GM19328 (cell line): ENCODE results near the gene ALG14.

ENCODE experiments used
- ATAC-seq: cut with Tn5 transposase; IDR thresholded peaks from one replicate; pipeline ENCODE4 v1.9.1; 2021; ENCODE audit warnings: mild to moderate bottlenecking, moderate library complexity; ENCODE audit not compliant: unreplicated experiment

The ALG14 gene

DNA sequence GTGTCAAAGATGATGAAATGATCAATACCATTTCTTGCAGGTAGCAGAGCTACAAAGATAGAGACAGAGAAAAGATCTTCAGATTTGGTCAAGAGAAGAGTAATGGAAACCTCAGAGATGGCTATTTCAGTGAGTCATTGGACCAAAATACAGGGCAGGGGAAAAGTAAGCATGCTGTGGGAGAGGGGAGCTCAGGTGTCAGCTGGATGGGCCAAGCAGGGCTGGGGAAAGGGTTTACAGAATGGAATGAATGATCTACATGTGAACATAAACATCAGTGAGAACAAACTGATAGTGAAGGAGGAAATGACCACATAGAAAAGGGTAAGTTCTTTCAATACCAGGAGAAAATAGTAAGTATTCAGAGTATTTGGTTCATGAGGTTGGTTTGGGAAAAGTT lies 84.4 kb downstream of the ALG14 start:
- ATAC-seq, result no peak

DNA sequence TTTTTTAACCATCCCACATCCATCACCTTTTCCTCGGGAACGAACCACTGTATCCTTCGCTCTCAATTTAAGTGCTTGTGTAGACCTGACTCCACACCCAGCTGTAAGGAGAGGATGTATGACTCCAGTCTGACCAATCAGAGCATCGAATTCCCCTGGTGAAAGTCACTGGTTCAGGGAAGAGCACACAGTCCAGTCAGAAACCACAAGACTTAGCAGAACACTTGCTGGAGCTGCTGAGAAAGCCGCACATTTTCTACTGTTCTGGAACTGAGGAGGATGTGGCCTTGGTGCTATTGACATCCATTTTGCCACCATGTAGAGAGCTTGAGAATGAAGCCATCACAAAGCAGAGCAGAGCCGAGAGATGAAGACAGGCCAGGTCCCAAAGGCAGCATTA lies 86.0 kb downstream of the ALG14 start:
- no peak for ATAC-seq

DNA sequence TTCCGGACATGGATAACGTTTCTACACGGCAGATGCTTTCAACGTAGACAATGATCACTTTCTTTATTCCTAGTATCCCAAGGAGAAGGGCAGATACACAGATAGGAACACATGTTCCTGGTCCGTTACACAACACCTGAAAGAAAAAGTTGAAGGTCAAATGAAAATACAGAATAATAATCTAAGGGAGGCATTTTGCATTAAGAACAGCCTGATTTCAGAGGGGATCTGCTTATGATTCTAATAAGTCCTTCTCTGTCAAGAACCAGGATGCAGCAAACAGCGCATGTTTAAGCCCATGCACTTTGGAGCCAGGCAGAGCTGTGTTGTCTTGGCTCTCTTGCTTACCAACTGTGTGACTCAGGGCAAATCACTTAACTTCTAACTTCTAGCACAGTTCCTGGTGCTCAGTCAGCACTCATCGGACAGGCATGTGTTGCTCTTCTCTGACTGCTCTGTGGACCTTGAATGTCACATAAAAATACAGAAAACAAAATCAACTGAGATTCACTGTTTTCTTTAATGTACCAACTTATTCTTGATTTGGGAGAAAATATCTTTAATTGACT lies 89.5 kb downstream of the ALG14 start:
- ATAC-seq, result no peak

DNA sequence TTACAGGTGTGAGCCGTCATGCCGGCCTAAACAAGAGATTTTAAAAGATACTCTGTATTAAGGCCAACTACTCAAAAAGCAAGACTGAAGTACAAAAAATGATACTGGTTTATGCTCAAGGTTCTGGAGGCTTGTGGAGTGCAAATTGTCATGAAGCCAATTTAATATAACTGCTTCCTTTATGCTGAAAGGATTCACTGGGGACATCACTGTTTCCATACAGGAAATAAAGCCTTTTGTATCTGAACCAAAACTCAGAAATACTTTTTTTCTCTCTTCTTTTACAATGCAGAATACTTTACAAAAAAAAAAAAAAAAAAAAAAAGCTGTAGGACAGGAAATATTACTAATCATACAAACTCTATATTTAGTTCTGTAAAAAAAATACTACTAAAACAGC lies 90.4 kb downstream of the ALG14 start:
- ATAC-seq, result no peak

DNA sequence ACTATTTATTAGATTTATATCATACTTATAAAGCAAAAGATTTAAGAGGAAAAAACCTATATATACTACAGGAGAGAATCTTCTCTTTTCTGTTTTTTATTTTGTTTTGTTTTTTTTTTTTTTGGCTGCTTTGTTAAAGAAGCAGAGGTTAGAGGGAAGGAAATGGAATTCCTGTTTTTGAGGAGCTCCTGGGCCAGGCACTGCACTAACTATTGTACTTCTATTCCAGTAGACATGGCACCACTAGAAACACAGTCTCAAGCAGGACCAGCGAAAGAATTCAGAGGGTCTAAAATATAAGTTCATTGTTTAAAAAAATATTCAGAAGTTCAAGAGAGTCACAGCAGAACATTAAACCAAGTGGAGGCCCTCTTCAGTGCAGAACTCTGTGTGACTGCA lies 91.2 kb downstream of the ALG14 start:
- ATAC-seq, result no peak

DNA sequence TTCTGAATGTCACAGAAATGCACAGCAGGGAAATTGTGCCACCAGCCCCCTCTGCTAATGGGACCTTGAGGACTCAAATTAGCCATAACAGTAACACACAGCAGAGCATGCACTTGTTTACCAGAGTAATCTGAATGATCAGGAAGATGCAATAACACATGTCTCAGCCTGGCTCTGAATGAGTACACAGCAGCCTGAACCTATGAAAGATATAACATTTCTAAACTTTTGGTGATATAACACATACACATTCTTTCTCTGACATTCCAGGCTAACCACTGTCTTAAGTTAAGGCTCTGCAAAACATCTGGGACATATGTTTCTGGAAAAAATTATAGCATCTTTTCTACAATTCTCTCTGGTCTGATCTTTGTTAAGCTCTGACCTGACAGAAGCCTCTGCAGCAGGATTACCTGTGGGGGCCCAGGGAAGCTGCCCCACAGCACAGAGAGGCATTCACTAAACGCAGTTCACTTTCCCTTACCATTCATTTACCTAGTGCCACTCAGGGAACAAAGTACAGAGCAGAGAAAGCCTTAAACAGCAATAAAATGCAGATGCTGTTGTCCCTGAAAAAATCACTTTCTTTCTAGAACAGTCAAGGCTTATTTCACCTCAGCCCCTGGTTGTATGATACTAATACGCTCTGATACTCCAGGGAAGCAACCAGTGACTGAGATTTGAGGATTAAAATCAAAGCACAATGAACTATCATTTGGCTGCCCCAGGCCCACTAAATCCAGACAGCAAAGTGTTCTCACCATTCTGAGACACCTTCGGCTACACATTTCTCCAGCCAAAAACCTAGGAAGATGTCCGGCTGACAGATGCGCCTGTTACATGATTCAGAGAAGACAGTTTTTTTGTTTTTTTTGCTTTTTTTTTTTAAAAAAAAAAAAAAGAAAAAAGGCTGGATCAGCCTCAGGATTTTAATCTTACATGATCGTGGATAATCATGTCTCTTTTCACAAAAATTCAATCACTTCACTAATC lies 91.9 kb downstream of the ALG14 start:
- no peak for ATAC-seq

DNA sequence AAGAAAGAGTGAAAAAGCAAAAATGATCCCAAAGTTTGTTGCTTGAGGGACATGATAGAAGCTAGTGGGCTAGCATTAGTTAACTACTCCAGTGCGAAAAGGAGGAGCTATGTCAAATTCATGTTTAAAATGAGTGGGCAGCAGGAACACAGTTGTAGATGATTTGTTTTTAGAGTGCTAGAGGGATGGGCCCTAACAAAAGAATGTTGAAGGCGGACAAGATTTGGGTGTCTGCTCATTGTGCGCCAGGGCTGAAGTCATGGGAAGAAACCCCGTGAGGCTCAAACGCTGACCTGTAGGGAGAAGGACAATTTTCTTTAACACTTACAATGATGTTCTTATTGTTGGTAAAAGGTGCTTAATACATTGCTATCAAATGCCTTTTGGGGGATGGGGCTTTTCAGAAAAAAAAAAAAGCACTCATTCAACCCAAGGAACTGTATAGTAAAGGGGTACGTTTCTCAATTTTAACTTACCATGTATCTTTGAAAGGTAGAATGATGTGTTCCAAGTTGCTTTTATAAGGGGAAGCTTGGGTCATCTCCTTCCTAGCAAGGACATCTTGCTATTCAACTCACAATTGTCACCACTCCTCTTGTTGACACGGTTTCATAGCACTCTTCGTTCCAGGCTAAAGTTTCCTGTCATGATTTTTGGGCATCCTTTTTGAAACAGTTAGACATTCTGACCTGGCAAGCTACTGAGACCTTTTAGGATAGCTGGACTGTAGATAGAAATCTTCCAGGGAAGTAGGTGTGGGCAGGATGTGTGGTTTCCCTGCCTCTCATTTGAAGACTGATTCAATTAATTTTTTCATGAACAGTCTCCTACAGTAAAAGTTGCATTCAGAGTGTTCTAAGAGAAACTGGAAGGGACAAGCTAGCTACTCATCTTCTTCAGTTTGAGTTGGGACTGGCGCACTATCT lies 92.8 kb downstream of the ALG14 start:
- ATAC-seq, result no peak

DNA sequence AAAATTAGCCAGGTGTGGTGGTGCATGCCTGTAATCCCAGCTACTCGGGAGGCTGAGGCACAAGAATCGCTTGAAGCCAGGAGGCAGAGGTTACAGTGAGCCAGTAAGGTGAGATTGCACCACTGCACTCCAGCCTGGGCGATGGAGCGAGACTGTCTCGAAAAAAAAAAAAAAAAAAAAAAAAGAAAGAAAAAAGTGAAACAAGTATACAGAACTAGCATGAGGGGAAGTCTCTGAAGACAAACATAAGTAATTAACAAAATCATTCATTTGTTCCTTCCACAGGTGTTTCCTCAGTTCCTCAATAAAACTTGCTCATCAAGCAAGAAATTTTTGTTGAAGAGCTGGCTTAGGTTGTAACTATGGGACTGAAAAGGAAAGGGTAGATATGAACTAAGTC lies 93.6 kb downstream of the ALG14 start:
- no peak for ATAC-seq

DNA sequence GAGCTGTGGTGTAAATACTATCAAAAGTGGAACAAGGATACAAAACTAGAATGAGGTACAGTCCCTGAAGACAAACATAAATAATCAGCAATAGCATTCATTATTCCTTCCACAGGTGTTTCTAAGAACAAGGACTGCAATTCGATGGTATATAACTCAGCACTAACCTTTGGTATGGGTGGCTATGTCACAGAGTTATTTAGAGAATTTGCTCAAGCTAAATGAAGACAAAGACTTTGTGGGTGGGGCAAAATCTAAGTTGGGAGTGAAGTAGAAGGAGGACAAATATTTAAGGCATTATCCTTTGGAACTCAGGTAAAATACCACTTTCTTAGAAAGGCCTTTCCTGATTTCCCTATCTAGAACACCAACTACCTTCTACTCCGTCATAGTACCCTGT lies 94.3 kb downstream of the ALG14 start:
- ATAC-seq, result no peak

DNA sequence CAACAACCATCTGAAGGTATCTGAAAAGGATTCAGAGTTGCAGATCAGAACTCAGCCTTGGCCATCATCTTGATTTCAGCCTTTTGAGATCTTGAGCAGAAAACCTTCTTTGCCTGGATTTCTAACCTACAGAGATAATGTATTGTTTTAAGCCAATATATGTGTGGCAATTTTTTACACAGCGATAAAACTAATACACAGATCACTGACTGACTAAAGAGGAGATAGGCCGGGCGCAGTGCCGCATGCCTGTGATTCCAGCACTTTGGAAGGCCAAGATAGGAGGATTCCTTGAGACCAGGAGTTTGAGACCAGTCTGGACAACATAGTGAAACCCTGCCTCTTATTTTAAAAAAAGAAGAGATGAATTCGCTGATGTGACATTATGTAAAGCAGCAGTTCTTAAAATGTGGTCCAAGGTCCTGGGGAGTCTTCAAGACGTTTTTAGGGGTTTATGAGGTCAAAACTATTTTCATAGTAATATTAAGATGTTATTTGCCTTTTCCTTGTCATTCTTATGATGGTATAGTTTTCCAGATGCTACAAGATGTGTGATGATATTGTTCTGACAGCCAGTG lies 95.7 kb downstream of the ALG14 start:
- ATAC-seq, result no peak

DNA sequence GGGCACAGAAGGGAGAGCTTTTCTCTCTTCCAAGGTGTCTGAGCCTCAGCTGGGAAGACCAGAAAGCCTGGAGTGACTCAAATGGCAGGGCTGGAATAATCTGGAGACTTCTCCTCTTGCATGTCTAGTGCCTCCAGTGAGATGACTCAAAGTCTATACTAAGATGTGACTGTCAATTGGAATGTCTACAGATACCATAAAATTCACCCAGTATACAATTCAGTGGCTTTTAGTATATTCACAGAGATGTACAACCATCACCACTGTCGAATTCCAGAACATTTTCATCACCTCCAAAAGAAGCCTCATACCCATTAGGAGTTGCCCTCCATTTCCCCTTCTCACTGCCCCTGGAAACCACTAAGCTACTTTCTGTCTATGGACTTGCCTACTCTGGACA lies 97.9 kb downstream of the ALG14 start:
- ATAC-seq, result no peak

DNA sequence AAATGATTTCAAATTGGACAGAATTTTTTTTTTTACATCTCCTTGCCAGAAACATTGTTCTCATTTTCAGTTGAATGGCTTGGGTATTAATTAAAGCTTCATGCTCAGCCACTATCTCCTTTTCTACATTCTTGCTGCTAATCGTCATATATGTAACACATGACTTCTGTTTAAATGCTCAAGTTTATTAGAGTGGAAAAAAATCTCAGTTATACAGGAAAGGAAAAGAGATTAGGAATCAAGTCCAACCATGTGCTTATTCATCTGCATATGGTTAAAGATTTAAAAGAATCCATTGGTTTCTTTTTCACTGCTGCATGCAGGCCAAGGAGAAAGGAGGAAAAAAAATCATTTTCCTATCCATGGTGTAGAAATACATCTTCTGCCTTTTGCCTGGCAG lies 98.5 kb downstream of the ALG14 start:
- no peak for ATAC-seq

DNA sequence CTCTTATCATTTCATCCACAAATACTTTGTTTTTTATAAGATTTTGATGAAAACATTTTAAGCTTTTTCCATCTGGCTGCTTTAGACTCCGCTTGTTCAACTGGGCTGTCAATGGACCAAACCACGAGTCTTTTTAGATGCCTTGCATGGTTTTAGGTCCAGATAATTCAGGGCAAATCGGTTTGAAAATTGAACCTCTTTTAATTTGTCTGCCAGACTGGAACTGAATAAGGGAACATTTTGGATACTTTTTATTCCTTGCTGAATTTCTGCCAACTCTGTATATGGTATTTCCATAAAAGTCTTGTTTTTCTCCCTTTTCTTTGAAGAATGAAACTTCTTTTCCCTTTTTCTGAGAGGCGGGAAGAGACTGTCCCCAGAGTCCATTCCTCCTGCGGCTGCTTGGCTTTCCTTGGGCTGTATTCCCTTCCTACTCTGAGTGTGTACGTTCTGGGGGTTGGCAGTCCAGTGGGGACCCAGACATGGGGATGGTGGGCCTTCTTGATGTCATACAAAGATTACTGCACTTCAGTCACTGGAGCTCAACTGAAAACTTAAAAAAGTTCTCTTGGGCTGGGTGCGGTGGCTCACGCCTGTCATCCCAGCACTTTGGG lies 99.3 kb downstream of the ALG14 start:
- no peak for ATAC-seq

DNA sequence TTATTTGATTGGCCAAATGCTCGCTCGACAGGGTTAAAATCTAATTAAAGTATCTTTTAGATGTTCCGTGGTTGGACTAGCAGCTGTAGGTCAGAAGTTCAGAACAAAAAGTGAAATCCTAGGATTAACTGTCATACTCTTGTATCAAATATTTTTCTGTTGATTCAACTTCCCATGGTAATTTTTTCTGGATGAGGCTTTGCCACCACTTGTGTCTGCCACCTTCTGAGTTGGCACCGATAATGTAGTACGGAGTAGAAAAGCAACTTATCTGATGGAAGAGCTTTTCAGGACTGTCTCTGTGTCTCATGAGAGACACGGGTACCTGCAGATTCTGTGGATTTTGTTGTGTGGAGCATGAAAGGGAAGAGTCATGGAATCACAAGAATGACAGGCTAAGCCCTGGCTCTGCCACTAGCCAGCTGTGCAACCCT lies 101.2 kb downstream of the ALG14 start:
- ATAC-seq, result no peak

DNA sequence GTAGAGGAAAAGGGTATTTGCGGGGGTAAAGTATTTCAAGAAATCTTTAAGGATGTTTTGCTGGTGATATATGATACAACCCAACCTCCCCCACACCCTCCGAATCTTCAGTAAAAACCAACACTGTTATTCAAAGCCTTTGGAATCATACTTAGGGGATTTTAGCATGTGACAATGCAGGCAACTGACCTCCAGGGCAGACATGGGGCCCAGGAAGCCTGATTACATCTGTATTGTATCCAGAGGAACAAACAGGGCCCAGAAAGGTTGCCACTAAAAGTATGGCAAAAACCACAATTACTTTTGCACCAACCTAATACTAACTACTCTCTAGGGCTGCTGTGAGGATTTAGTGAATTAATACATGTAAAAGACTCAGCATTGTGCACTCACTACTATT lies 102.0 kb downstream of the ALG14 start:
- no peak for ATAC-seq

DNA sequence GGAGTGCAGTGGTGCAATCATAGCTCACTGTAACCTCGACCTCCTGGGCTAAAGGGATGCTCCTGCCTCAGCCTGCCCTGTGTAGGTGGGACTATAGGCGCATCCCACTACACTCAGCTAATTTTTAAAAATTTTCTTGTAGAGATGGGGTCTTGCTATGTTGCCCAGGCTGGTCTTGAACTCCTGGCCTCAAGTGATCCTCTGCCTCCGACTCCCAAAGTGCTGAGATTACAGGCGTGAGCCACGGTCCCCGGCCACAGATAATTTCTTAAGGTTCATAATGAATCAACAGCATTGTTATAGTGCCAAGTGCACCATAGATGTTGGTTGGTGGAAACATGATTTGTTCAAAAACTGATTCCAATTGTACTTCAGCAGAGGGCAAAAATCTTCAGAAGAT lies 103.6 kb downstream of the ALG14 start:
- ATAC-seq, result no peak

DNA sequence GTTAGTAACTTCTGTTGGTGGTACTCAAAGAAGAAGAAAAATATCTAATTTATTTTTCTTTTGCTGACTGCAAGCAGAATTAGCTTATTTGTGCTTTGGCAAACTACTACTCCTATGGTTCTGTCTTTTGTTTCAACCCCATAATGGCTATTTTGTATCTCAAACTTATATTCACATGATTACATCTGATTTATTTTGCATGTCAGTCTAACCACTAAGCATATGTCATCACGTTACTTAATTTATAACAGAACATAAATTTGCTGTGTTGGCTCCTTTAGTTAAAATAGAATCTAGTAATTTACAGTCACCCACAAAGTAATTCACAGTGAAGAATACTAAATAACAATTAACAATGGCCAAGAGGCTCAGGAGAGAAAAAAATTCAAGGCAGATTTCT lies 106.7 kb downstream of the ALG14 start:
- no peak for ATAC-seq

DNA sequence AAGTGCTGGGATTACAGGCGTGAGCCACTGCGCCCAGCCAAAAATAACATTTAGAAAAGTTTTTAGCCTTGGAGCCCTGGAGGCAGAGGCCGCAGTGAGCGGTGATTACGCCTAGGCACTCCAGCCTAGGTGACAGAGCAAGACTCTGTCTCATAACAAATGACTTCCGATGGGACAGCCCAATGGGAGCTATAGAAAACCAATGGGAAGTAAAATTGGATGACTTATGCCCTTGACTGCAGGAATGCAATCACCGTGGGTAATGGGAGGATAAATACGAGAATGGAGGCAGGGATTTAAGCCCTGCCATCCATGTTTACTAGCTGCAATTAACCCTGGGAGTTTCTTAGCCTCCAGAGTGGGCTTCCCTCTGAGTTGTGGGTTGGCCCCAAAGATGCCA lies 108.9 kb downstream of the ALG14 start:
- no peak for ATAC-seq

DNA sequence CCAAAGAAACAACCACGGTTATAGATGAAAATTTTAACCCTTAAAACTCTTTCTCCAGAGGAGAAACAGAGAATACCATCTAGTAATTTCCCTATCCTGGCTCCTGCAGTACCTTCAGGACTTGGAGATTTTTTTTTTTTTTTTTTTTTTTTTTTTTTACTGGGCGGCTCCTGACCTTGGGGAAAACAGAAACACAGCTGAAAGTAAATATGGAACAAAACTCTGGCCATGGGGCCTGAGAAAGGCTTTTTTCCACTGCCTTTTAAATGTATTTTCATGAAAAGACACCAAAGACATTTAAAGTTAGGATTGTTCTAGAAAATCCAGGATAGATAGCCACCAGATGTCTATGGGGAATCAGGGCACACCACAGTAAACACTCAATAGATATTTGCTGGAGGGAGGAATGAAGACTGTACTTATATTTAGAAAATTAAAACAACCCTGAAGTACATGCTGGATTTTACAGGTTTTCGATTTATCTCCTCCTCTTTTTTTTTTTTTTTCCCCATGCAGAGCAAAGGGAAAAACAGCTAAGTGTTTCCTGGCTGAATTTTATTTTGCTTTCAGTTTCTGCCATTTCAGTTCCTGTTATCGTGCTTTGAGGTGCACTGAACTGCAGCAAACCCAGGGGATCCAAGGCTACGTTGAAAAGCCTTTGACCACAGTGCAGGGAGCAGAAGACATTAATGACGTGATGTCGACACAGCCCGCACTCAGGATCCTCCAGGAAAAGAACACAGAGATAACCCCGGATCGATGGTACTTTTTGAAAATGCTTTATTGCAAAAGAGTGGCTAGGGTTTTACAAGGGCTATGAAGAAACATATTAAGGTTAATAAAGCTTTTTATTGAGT lies 110.1 kb downstream of the ALG14 start:
- ATAC-seq, result peak; percentile 89

DNA sequence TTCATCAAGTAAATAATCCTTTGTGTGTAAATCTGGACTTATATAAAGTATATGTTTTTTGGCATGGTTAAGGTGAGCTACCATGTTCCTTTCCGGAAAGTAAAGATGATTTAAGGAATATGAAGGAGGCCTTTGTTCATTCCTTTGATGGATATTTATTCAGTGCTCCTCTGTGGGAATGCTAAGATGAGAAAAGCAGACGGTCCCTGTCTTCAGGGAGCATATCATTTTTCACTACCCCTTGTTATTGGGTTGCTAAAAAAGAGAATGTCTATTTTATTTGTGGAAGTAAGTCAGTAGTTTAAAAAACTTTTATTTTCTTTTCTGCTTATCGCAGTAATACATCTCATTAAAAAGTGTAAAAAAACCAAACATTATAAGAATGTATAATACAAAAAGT lies 110.8 kb downstream of the ALG14 start:
- ATAC-seq, result no peak
